ENCODE data around the gene NYNRIN.
"Not testable (repeated sequence)": the region's sequence is repeated elsewhere in the genome, so short reads cannot be mapped to it uniquely, and the experiment has no call there.

Gene NYNRIN

DNA sequence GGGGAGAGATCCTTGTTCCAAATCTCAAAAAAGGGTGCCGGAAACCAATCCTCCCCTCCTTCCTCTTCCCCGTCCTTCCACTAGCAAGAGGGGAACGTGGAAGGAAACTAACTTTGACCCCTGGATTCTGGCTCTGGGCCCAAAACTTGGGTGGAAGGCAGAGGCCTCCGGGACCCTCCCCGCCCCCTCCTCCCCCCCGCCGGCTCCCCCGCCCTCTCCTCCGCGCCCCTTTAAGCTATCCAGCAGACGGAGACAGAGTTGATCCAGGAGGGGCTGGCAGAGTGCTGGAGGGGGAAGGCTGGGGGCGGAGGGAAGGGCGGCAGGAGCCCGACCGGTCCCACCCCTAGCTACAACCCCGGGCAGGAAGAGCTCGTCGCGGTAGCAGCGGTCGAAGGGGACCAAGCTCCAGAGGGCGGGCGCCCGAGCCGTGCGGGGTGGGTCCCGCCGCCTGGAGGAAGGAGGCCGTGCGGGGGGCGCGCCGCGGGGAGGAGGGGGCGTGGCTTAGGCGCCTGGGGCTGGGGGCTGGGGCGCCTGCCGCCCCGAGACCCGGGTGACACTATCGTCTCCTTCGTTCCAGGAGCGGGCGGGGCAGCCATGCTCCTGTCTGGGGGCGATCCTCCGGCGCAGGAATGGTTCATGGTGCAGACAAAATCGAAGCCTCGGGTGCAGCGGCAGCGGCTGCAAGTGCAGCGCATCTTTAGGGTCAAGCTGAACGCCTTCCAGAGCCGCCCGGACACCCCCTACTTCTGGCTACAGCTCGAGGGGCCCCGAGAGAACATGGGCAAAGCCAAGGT lies at the start of gene NYNRIN:
Gene NYNRIN (plus strand): TSS at position 351 of the 794 bp plus-strand sequence. CDS start 244 bp downstream, at position 595.
- DNase-seq = no peak

DNA sequence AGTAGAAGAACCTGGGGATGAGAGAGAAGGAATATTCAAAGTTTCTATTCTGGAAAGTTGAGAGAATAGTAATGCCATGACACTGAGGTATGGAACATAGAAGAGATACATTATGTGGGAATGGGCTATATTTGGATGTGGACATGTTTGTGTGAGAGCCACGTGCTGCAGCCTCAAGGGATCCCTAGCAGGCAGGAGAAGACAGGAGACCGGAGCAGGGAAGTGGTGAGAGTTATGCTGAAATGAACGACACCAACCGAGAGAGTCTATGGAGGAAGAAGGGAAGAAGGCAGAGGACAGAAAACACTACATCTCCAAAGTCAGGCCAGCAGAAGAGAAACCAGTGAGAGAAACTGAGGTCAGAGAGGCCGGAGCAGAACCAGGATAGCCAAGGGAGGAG lies 49.1 kb upstream of the NYNRIN start:
- DNase-seq = no peak

DNA sequence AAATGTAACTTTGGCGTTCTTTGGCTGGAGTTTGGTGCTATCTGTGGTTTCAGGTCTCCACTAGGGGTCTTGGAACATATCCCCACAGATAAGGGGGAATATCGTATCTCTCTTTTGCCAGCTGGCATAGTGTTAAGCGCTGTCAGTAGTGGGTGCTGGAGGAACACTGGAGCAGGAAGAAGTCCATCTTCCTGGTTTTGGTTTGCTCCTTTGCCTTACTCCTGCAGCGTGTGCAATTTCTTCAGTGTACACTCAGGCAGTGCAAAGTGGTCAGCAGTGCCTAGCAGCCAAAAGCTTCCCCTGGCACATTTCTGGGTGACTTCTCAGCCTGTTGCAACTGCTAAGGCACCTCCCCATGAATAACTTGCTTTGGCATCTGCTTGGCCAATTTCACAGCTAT lies 47.3 kb upstream of the NYNRIN start:
- no peak for DNase-seq

DNA sequence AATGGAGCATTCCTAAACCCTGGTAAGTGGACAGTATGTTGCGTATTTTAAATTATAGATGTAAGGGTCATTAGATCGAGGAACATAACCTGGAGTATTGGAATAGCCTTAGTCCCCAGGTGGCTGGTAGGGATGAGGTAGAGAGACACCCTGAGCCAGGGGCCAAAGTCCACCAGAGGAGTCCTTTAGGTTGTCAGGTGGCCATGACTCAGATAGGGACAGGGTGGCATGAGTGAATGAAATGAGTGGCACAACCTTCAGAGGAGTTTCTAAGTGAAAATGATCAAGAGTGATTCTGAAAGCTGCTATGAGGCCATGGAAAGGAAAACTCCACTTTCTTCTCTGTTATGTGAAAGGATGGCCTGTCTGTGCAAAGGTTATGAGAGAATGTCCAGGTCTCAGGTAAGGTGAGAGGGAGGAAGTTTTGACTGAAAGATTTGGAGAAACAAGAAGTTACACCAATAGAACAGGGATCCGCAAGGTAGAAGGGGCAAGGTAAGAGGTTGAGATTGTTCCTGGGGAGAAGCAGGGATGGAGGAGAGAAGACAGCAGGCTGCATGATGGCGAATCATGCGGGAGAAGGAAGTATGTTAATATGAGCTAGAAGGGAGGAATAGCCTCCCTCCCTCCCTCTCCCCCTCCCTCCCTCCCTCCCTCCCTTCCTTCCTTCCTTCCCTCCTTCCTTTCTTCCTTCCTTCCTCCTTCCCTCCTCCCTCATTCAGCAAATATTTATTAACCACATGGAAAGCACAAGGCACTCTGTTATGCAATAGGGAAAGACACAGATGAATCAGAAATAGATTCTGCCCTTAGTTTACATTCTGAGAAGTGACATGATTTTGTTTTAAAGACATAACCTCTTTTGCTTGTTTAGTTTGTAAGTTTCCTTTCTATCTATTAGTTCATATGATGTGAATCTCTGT lies 45.0 kb upstream of the NYNRIN start:
- DNase-seq = no peak

DNA sequence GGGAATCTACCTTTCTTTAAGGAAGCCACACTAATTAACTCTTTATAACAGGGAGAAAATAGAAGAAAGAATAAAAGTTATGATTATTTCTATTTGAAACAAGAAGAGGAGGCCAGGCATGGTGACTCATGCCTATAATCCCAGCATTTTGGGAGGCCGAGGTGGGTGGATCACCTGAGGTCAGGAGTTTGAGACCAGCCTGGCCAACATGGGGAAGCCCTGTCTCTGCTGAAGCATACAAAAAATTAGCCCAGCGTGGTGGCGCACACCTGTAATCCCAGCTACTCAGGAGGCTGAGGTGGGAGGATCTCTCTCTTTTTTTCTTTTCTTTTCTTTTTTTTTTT lies 44.3 kb upstream of the NYNRIN start:
- not testable (repeated sequence) for DNase-seq

DNA sequence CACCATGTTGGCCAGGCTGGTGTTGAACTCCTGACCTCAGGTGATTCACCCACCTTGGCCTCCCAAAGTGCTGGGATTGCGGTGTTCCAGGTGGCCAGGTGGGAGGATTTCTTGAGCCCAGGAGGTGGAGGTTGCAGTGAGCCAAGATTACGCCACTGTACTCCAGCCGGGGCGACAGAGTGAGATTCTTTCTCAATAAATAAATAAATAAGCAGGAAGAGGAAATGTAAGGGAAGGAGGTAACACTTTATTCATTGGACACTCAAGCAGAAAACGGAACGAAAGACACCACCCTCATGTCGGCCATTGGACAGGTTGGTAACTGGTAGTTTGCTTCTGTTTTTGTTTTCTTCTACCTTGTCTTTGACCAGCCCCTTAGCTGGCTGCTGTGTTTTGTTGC lies 43.8 kb upstream of the NYNRIN start:
- DNase-seq = no peak

DNA sequence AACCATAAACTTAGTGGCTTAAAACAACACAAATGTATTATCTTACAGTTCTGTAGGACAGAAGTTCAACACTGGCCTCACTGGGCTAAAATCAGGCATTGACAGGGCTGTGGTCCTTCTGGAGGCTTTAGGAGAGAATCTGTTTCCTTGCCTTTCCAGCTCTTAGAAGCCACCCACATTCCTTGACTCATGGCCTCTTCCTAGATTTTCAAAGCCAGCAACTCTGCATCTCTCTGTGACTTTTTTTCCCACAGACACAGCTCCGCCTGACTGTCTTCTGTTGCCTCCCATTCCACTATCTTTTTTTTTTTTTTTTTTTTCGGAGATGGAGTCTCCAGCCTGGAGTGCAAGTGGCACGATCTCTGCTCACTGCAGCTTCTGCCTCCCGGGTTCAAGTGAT lies 42.6 kb upstream of the NYNRIN start:
- DNase-seq = no peak

DNA sequence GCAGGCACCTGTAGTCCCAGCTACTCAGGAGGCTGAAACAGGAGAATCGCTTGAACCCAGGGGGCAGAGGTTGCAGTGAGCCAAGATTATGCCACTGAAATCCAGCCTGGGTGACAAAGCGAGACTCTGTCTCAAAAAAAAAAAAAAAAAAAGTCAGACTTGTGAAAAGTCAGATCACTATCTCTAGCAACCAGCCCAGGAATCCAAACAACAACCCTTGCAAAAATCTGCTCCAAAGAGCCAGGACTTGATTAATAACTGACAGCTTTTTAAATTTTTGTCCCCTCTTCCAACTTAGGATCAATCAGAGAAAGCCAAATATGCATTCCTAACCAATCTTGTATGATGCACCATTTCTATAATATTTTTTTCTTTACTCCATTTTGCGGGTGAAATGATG lies 38.5 kb upstream of the NYNRIN start:
- DNase-seq = no peak

DNA sequence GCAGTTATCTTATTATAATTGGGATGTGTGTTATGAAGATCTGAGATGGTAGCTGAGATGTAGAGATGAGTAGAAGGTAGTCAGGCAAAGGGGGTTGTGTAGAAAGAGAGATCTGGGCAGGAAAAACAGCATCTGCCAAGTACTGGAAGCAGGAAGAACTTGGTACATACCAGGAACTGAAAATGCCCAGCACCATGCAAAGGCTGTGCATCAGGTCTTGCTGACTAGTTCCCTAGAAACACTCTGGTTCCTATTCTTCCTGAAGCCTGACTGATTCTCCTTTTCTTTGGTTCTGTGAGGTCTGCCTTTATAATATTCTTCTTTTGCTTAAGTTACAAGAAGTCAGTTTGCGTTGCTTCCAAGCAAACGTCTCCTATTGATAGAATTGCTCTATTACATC lies 37.5 kb upstream of the NYNRIN start:
- no peak for DNase-seq

DNA sequence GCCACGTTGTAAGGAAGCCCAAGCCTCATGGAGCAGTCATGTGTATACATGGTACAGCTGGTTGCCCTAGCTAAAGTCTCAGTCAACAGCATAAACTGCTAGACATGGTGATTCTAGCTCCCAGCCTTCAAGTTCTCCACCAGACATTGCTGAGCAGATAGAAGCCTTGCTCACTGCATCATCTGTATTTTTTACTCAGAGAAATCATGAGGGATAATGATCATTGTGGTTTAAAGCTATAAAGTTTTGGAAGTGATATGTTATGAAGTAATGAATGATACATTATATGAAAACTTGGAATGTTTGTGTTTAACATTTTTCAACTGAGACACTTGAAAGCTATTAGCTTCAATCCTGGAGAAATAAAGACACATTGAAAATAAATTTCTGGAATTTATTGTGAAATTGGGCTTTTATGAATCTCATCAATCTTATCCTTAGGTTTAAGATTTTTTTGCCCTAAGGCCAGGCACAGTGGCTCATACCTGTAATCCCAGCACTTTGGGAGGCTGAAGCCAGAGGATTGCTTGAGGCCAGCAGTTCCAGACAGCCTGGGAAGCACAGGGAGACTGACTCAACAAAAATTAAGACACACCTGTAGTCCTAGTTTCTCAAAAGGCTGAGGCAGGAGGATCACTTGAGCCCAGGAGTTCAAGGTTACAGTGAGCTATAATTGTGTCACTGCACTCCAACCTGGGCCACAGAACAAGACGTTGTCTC lies 36.4 kb upstream of the NYNRIN start:
- DNase-seq = no peak

DNA sequence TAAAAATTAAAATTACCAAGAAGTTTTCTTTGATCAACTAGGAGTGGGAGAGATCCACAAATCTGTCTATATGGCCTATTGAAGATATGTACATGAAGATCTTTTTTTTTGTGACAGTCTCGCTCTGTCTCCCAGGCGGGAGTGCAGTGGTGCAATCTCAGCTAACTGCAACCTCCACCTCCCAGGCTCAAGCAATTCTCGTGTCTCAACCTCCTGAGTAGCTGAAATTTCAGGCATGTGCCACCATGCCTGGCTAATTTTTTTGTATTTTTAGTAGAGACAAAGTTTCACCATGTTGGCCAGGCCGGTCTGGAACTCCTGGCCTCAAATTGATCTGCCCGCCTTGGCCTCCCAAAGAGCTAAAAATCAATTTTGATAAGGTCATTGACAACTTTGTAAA lies 35.4 kb upstream of the NYNRIN start:
- DNase-seq = no peak

DNA sequence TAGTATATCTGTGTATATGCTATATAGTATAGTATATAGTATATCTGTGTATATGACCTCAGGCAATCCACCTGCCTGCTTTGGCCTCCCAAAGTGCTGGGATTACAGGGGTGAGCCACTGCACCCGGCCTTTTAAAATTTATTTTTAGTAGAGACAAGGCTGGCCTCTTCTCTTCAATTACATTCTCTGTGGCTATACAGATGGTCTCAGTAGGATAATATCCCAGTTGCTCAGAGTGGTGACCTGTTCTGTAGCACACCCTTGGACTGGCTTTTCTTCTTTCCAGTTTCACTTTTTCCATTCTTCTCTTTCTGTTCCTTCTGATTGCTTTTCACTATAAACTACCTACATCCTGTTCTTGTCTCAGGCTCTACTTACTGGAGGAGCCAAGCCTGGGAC lies 34.0 kb upstream of the NYNRIN start:
- DNase-seq = no peak

DNA sequence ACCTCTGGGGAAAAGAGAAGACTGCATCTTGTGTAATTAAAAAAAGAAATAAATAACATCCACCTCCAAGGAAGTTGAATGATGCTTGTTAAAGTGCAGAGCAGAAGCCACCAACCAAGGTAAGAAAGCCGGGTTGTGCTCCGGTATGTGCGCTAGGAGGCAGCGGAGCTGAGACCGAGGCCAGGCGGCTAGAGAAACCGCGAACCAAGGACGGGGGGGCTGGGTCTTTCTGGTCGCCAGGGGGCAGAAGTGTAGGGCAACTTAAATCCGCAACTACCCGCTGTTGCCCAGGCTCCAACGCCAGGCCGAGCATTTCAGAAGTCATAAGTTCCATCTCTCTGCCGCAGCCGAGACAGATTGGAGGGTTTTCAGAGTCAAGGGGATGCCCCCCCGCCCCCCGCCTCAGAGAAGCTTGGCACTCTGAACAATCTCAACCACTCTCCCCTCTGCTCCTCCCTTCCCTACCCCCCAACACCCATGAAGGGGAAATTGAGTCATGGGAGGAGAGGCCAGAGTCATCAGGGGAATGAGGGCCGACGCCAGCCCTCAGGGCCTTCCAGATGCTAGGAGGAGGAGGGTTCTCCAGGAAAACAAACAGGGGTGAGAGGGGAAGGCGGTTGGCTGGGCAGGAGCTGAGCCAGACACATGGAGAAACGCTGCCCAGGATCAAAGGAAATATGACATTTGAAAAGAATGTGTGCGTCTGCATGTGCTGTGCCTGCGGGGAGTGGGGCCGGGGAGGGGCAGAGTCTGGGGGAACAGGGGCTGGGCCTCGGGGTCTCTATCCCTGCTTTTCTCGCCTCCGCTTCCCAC lies 33.0 kb upstream of the NYNRIN start:
- DNase-seq = peak; percentile 45

DNA sequence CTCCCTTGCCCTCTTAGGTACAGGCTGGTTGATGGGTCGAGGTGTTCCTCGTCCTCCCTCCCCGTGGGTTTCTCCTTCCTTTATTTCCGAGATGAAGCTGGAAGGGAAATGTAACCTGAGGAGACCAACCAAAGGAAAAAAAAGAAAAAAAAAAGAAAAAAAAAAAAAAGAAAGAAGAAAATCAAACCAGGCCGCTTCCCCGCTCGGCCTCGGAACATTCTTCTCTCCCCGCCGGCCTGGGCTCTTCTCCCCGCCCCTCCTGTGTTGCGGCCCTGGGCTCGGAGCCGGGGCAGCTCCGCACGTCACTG lies 32.4 kb upstream of the NYNRIN start:
- no peak for DNase-seq

DNA sequence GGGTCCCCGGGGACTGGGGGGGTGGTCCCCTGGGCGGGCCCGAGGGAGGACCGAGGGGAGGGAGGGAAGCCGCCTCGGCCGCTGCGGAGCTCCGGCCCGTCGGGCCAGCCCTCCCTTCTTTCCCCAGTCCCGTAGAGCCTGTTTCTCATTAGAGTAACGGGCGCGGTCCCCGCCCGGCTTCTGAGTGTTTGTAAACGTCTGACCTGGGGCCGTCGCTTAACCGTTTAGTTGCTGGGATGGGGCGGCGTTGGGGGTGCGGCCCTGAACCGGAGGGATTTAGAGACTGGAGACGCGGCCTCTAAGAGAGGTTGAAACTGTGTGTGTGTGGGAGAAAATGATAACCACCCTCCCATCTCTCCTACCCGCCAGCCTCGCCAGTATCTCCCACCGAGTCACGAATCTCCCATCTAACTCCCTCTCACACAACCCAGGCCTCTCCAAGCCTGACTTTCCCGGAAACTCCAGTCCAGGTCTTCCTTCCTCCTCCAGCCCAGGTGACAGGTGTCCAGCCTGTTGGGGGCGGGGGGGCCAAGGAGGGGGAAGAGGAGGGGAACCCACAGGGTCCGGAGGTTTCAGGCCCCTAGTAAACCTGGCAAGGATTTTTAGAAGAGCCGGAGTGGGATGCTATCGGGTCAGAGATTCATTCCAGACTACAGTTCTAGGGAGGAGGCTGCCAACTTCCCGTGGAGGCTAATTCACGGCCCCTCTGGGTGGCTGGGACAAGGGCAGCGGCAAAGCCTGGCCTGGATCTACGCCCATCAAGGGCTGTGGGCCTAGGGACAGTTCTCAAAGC lies 31.9 kb upstream of the NYNRIN start:
- DNase-seq = peak; percentile 99

DNA sequence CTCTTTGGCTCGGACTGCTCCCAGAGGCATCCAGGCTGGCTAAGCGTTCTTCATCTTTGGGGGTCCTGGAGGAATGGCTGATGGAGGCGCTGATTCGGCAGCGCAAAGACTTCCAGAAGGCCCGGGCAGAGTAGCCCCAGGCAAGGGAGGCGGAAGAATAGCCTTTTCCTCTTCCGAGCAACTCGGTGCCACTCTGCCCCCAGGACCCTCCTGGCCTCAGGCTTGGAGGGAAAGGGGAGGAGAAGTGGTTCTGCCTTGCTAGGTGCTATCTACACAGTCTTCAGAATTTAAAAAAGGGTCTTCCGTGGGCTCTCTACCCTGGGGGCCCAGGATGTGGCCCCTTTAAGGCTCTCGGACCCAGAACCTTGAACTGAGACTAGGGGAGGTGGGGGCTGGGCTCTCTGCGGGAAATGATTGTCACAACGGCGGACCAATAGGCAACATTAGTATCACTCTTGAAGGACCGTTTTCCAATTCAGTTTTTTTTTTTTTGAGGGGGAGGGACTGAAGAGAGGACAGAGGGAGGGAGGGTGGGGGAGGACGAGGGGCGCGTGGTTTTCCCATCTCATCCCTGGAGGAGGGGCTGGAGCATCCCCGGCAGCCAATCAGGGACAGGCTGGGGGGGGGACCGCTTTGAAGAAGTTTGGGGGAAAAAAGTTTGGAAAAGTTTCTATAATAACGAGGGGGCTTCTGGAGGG lies 31.1 kb upstream of the NYNRIN start, which contains the start of gene NFATC4:
Gene NFATC4 (plus strand): TSS at position 671 of the 698 bp plus-strand sequence. CDS start 157 bp downstream, outside the sequence.
- peak; percentile 65 for DNase-seq

DNA sequence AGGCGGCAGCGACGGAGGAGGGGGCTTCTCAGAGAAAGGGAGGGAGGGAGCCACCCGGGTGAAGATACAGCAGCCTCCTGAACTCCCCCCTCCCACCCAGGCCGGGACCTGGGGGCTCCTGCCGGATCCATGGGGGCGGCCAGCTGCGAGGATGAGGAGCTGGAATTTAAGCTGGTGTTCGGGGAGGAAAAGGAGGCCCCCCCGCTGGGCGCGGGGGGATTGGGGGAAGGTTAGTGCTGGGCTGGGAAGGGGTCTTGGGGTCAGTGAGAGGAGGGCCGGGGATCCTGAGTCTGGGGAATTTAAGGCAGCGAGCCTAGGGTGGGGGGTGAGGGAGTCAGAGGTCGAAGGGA lies 30.6 kb upstream of the NYNRIN start:
- no peak for DNase-seq

DNA sequence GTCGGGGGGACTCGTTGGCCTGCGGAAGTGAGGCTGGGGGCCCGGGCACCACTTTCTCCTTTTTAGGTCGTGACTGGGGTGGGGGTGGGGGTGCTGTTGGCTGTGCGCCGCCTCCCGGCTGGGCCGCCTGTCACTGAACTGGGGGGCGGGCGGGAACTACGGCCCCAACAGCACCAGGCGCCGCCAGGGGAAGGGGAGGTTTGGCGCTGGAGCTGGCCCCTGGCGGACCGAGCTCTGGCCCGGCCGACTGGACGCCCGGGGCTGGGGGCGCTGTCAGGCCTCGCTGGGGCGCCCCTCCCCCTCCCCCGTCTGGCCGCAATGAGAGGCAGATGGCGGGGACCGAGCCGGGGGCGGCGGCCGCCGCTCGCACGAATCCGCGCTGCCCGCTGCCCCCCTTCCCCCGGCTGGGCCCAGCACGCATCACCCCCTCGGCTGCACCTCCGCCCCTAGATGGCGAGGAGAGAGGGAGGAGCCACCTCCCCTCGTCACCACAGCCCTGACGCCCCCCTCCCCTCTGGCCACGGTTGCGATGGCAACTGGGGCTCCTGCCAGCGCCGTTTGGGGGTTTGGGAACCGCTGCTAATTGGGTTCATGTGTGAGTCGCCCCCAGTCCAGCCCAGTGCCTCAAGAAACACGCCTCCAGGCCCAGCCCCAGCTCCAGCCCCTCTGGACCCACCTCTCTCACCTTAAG lies 30.1 kb upstream of the NYNRIN start:
- DNase-seq = no peak

DNA sequence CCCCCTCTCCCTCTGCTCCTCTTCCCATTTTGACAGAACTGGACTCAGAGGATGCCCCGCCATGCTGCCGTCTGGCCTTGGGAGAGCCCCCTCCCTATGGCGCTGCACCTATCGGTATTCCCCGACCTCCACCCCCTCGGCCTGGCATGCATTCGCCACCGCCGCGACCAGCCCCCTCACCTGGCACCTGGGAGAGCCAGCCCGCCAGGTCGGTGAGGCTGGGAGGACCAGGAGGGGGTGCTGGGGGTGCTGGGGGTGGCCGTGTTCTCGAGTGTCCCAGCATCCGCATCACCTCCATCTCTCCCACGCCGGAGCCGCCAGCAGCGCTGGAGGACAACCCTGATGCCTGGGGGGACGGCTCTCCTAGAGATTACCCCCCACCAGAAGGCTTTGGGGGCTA lies 29.3 kb upstream of the NYNRIN start:
- DNase-seq = no peak

DNA sequence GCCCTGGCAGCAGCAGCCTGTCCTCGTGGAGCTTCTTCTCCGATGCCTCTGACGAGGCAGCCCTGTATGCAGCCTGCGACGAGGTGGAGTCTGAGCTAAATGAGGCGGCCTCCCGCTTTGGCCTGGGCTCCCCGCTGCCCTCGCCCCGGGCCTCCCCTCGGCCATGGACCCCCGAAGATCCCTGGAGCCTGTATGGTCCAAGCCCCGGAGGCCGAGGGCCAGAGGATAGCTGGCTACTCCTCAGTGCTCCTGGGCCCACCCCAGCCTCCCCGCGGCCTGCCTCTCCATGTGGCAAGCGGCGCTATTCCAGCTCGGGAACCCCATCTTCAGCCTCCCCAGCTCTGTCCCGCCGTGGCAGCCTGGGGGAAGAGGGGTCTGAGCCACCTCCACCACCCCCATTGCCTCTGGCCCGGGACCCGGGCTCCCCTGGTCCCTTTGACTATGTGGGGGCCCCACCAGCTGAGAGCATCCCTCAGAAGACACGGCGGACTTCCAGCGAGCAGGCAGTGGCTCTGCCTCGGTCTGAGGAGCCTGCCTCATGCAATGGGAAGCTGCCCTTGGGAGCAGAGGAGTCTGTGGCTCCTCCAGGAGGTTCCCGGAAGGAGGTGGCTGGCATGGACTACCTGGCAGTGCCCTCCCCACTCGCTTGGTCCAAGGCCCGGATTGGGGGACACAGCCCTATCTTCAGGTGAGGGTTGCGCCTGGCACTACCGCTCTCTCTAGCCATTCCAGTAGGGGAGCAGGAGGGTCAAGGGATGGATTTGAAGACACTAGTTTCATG lies 28.7 kb upstream of the NYNRIN start:
- DNase-seq = no peak

All from NCI-H187 treated with DMSO at 0.1 percent for 48 hours (cell line).